Omental fat pad (tissue), 4 donors: ENCODE data around the gene ZIC1. TPM values are rescaled to one million over a fixed set of nuclear protein-coding genes. Genes with fewer than 3 reads are reported as not detected.

Experiments
- ATAC-seq: fragments of 150-250 bp; one replicate; pipeline ENCODE4 v1.9.1; 2016; ENCODE audit warnings: mild to moderate bottlenecking, moderate library complexity; ENCODE audit not compliant: low FRiP score
- DNase-seq: peaks from one replicate; pipeline ENCODE4 v3.0.0-alpha.2; 2019; ENCODE audit warnings: low spot score
- CTCF ChIP-seq, 3 donors: fragments of 450-650 bp; IDR thresholded peaks; one replicate each; pipeline ENCODE4 v1.5.1; 2016 to 2017; ENCODE audit warnings: antibody characterized with exemption in 3 of 3, mild to moderate bottlenecking in 3 of 3, moderate library complexity in 2 of 3
- total RNA-seq, 4 donors: library from RNA; depleted of rRNA; stranded (reverse); fragments of >200 nt; gene quantifications; one replicate each; pipeline ENCODE4 v1.1.0, GENCODE V29; 2016

ZIC1 gene
- total RNA-seq, 4 donors from 2014 or later: not detected

- no peak for ATAC-seq
- no peak for DNase-seq
- TF ChIP-seq CTCF (IDR thresholded peaks at IDR 0.05): no peak
Observed at GRCh38 chr3:147370349-147370748, 38.8 kb upstream of the ZIC1 start.

- no peak for TF ChIP-seq CTCF (IDR thresholded peaks at IDR 0.05)
- DNase-seq (no peak), ATAC-seq (no peak)
Observed at GRCh38 chr3:147371140-147371539, 38.0 kb upstream of the ZIC1 start.

- no peak for TF ChIP-seq CTCF (IDR thresholded peaks at IDR 0.05)
- DNase-seq: no peak
- ATAC-seq: no peak
Observed at GRCh38 chr3:147371771-147372340, 37.3 kb upstream of the ZIC1 start.

GRCh38 chr3:147372525-147373027 lies 36.6 kb upstream of the ZIC1 start:
- ATAC-seq: no peak
- no peak for DNase-seq
- no peak for TF ChIP-seq CTCF (IDR thresholded peaks at IDR 0.05)

GRCh38 chr3:147373301-147373700 lies 35.9 kb upstream of the ZIC1 start:
- no peak for TF ChIP-seq CTCF (IDR thresholded peaks at IDR 0.05)
- DNase-seq (no peak), ATAC-seq (no peak)

GRCh38 chr3:147377412-147378367 lies 31.5 kb upstream of the ZIC1 start:
- DNase-seq (no peak), ATAC-seq (no peak)
- TF ChIP-seq CTCF (IDR thresholded peaks at IDR 0.05): no peak
